Measurements from ENCODE around the gene CYP27B1. TPM values are rescaled to one million over a fixed set of nuclear protein-coding genes. Genes with fewer than 3 reads are reported as not detected.

CYP27B1 gene
- total RNA-seq, 1 experiment from 2014 or later, result 4.7 TPM

DNA sequence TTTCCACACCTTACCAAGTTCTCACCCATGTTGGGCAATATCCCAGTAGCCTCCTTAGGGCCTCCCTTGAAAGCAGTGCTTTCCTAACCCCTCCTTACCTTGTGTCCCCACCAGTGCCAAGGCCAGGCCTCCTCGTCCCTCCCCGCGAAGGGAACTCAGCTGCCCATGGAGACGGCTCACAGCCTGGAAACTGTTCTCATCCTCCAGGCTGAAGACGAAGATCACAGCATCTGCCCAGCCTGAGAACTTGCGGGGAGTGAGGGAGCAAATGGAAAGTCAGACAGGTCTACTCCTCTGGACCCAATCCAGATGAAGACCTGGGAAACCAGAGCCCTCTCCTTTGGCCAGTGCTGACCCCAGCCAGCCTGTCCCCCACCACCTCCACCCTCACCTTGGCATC lies 33.0 kb downstream of the CYP27B1 start:
- DNase-seq (ENCODE audit: low spot score), result no peak
- no peak overlapping the region for H3K4me3 ChIP-seq (ENCODE audit: low read depth, low read length, poor library complexity, severe bottlenecking)
- TF ChIP-seq, protein P1, sequence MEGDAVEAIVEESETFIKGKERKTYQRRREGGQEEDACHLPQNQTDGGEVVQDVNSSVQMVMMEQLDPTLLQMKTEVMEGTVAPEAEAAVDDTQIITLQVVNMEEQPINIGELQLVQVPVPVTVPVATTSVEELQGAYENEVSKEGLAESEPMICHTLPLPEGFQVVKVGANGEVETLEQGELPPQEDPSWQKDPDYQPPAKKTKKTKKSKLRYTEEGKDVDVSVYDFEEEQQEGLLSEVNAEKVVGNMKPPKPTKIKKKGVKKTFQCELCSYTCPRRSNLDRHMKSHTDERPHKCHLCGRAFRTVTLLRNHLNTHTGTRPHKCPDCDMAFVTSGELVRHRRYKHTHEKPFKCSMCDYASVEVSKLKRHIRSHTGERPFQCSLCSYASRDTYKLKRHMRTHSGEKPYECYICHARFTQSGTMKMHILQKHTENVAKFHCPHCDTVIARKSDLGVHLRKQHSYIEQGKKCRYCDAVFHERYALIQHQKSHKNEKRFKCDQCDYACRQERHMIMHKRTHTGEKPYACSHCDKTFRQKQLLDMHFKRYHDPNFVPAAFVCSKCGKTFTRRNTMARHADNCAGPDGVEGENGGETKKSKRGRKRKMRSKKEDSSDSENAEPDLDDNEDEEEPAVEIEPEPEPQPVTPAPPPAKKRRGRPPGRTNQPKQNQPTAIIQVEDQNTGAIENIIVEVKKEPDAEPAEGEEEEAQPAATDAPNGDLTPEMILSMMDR (conservative IDR thresholded peaks at IDR 0.05; ENCODE audit: low read depth, low read length), result no peak
- no peak for TF ChIP-seq EZH2 (IDR thresholded peaks at IDR 0.05; ENCODE audit: borderline replicate concordance, low read depth, low read length, poor library complexity, severe bottlenecking)
- ChIA-PET POLR2A (ENCODE audit: low non-redundant PET) (no interaction called here), CTCF (no interaction called here)
- BruUV-seq (replicated peaks), result no TSS peak
- intact Hi-C loops (cut with micrococcal nuclease; ENCODE audit: unreplicated experiment), result no loop called here
- H3K27me3 ChIP-seq (replicated peaks; ENCODE audit: insufficient read depth, low read depth, low read length, poor library complexity), result peaks cover 18% of the 10 kb centered on the region
- H3K4me1 ChIP-seq (ENCODE audit: insufficient read depth, low read length, poor library complexity, severe bottlenecking), result peaks cover 17% of the 10 kb centered on the region
- no peaks in the 10 kb centered on the region for H3K9me3 ChIP-seq (ENCODE audit: low read depth, low read length, poor library complexity, severe bottlenecking)
- no peaks in the 10 kb centered on the region for H3K36me3 ChIP-seq (ENCODE audit: insufficient read depth, low read length, poor library complexity, severe bottlenecking)
- H3K27ac ChIP-seq (ENCODE audit: low read depth, low read length, poor library complexity, severe bottlenecking), result no peak overlapping the region

DNA sequence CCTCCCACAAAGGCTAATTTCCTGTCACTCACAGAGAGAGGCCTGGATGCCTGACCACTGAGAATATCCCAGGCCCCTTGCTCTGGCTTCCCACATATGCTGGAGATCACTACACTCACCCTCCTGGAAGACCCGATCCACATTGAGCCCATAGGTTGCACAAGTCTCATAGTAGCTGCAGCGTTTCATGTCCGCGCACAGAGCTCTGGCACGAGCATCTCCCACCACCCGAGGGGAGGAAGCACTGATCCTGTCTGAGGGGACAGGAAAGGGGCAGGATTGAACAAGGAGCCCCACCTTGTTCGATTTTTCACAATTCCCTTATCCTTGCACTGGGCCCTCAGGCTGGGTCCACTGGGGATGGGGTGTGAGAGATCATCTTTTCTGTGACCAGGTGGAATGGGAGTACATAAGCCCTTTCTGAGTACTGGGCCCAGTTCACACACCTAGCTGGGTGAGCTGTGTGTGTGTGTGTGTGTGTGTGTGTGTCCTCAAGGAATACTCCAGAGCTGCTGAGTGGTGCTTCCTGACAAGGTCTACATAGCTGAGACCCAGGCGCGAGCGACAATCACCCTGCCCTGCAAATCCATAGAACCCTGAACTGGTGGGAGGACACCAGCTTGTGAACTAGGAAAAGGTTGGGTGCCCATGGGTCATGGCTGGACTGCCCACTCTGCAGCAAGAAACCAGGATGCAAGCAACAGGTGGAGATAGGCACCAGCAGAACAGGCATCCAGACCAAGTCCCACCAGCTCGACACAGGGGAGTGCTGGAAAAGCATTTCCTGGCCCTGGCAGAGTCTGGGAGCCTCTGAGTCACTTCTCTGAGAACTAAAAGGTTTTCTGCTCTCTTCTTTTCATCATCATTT lies 33.9 kb downstream of the CYP27B1 start:
- TF ChIP-seq, protein P1 (conservative IDR thresholded peaks at IDR 0.05; ENCODE audit: low read depth, low read length), result no peak
- TF ChIP-seq EZH2 (IDR thresholded peaks at IDR 0.05; ENCODE audit: borderline replicate concordance, low read depth, low read length, poor library complexity, severe bottlenecking), result no peak
- Histone ChIP-seq H3K27me3 (replicated peaks; ENCODE audit: insufficient read depth, low read depth, low read length, poor library complexity) (peaks cover 18% of the 10 kb centered on the region), H3K4me1 (ENCODE audit: insufficient read depth, low read length, poor library complexity, severe bottlenecking) (peaks cover 16% of the 10 kb centered on the region), H3K27ac (ENCODE audit: low read depth, low read length, poor library complexity, severe bottlenecking) (no peak overlapping the region), H3K4me3 (ENCODE audit: low read depth, low read length, poor library complexity, severe bottlenecking) (no peak overlapping the region), H3K36me3 (ENCODE audit: insufficient read depth, low read length, poor library complexity, severe bottlenecking) (no peaks in the 10 kb centered on the region), H3K9me3 (ENCODE audit: low read depth, low read length, poor library complexity, severe bottlenecking) (no peaks in the 10 kb centered on the region)
- ChIA-PET CTCF (interaction anchor here (0.5 kb wide), 2 partner anchors 490 to 1249 kb away, joined by 3 to 4 read pairs; no protein-coding TSS in a partner anchor), POLR2A (ENCODE audit: low non-redundant PET) (interaction anchor here (0.7 kb wide), 1 partner anchor 213 kb away, joined by 3 read pairs; no protein-coding TSS in a partner anchor)
- intact Hi-C loops (cut with micrococcal nuclease; ENCODE audit: unreplicated experiment), result no loop called here
- no TSS peak for BruUV-seq (replicated peaks)
- no peak for DNase-seq (ENCODE audit: low spot score)

DNA sequence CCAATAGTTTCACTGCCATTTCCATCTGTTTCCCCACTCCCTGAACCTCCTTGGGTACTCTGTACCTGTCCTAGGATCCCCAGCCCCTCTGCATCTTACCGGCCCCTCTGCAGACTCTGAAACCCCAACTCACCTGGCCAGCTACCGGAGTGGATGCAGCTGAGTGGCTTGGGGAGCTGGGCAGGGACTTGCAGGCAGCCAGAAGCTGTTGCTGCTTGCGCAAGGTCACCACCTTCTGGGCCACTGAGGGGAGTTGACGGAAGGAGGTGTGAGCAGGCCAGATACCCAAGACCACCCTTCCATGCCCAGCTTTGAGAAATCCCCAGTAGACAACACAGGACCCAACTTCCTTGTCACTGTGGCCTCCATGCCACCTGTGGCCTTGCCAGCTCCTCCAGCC lies 34.6 kb downstream of the CYP27B1 start:
- intact Hi-C loops (cut with micrococcal nuclease; ENCODE audit: unreplicated experiment), result no loop called here
- TF ChIP-seq, protein P1 (conservative IDR thresholded peaks at IDR 0.05; ENCODE audit: low read depth, low read length), result no peak
- no peak for TF ChIP-seq EZH2 (IDR thresholded peaks at IDR 0.05; ENCODE audit: borderline replicate concordance, low read depth, low read length, poor library complexity, severe bottlenecking)
- ChIA-PET CTCF (no interaction called here), POLR2A (ENCODE audit: low non-redundant PET) (no interaction called here)
- Histone ChIP-seq H3K27me3 (replicated peaks; ENCODE audit: insufficient read depth, low read depth, low read length, poor library complexity) (peaks cover 13% of the 10 kb centered on the region), H3K4me3 (ENCODE audit: low read depth, low read length, poor library complexity, severe bottlenecking) (no peak overlapping the region), H3K27ac (ENCODE audit: low read depth, low read length, poor library complexity, severe bottlenecking) (no peak overlapping the region), H3K9me3 (ENCODE audit: low read depth, low read length, poor library complexity, severe bottlenecking) (no peaks in the 10 kb centered on the region), H3K36me3 (ENCODE audit: insufficient read depth, low read length, poor library complexity, severe bottlenecking) (no peaks in the 10 kb centered on the region), H3K4me1 (ENCODE audit: insufficient read depth, low read length, poor library complexity, severe bottlenecking) (peaks cover 15% of the 10 kb centered on the region)
- no peak for DNase-seq (ENCODE audit: low spot score)
- BruUV-seq (replicated peaks), result no TSS peak
